Measurements from ENCODE around the gene EYA2. TPM values are rescaled to one million over a fixed set of nuclear protein-coding genes. Genes with fewer than 3 reads are reported as not detected.

EYA2 gene
- total RNA-seq, 3 donors from 2014 or later (not counting 1 experiment from before 2014, with no cell fraction given) = 0.30 TPM; not detected in 2

- H3K36me3 Mint-ChIP-seq = peaks cover 7% of the 10 kb centered on the region
- TF ChIP-seq, protein P1, sequence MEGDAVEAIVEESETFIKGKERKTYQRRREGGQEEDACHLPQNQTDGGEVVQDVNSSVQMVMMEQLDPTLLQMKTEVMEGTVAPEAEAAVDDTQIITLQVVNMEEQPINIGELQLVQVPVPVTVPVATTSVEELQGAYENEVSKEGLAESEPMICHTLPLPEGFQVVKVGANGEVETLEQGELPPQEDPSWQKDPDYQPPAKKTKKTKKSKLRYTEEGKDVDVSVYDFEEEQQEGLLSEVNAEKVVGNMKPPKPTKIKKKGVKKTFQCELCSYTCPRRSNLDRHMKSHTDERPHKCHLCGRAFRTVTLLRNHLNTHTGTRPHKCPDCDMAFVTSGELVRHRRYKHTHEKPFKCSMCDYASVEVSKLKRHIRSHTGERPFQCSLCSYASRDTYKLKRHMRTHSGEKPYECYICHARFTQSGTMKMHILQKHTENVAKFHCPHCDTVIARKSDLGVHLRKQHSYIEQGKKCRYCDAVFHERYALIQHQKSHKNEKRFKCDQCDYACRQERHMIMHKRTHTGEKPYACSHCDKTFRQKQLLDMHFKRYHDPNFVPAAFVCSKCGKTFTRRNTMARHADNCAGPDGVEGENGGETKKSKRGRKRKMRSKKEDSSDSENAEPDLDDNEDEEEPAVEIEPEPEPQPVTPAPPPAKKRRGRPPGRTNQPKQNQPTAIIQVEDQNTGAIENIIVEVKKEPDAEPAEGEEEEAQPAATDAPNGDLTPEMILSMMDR (IDR thresholded peaks at IDR 0.05) = no peak
These were observed 205.3 kb downstream of the EYA2 start for GRCh38 chr20:47099825-47100441.

DNA sequence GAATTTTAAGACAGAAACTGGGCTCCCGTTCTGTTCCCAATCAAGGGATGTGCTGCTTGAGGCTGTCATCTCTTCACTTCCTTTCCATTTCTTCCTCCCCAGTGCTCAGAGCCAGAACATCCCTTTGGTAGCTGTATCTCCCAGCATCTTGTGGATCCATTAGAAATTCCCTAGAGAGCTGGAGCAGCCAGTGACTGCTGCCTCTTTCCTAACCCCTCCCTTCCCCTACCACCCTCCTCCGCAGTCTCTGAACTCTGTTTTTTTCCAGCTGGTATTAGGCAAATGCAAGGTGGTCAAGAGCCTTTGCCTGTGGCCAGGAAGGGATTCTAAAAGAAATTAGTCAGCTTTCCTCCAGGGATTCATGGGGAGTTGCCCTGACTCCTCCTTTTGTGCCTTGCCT is 208.0 kb downstream of the EYA2 start:
- no peaks in the 10 kb centered on the region for H3K36me3 ChIP-seq (ENCODE audit: control insufficient read depth, insufficient read depth, low read length)
- H3K4me1 ChIP-seq (ENCODE audit: control insufficient read depth, insufficient read depth, low read length) = no peaks in the 10 kb centered on the region
- H3K27me3 Mint-ChIP-seq (ENCODE audit: low read depth in 2 of 2) = peaks cover 12 to 37% of the 10 kb centered on the region in 2 donors
- TF ChIP-seq, protein P1 (IDR thresholded peaks at IDR 0.05) = no peak
- H3K27ac ChIP-seq (ENCODE audit: low read length) = no peak overlapping the region
- DNase-seq (no peak), ATAC-seq (no peak)
- no peaks in the 10 kb centered on the region for H3K9me3 Mint-ChIP-seq
- no peak overlapping the region for H3K4me3 ChIP-seq (ENCODE audit: low read length)
- H3K27me3 ChIP-seq (ENCODE audit: control insufficient read depth, insufficient read depth, low read length) = no peaks in the 10 kb centered on the region
- H3K4me1 Mint-ChIP-seq = no peaks in the 10 kb centered on the region
- no peaks in the 10 kb centered on the region for H3K9me3 ChIP-seq (ENCODE audit: control insufficient read depth, insufficient read depth, low read length)
- H3K27ac Mint-ChIP-seq = no peak overlapping the region
- 94% methylated on average over 2 of the region's 2 CpGs for WGBS (ENCODE audit: insufficient coverage)
- H3K36me3 Mint-ChIP-seq = no peaks in the 10 kb centered on the region
- H3K4me3 Mint-ChIP-seq = no peak overlapping the region
- intact Hi-C loops (cut with micrococcal nuclease) = loop anchor here (10.0 kb wide), 1 partner anchor 1272 kb away; no protein-coding TSS in a partner anchor

More at GRCh38 chr20:47099825-47100441, 205.3 kb downstream of the EYA2 start:
- H3K27ac Mint-ChIP-seq = no peak overlapping the region
- peaks cover 0 to 2% of the 10 kb centered on the region in 2 donors for H3K9me3 Mint-ChIP-seq
- peaks cover 19 to 58% of the 10 kb centered on the region in 2 donors for H3K27me3 Mint-ChIP-seq (ENCODE audit: low read depth in 2 of 2)
- H3K36me3 ChIP-seq (ENCODE audit: control insufficient read depth, insufficient read depth, low read length) = no peaks in the 10 kb centered on the region
- no peak overlapping the region for H3K4me3 ChIP-seq (ENCODE audit: low read length)
- no peak overlapping the region for H3K27ac ChIP-seq (ENCODE audit: low read length)
- no peaks in the 10 kb centered on the region for H3K4me1 ChIP-seq (ENCODE audit: control insufficient read depth, insufficient read depth, low read length)
- DNase-seq = no peak
- no peaks in the 10 kb centered on the region for H3K9me3 ChIP-seq (ENCODE audit: control insufficient read depth, insufficient read depth, low read length)
- H3K4me1 Mint-ChIP-seq = no peaks in the 10 kb centered on the region
- intact Hi-C loops (cut with micrococcal nuclease) = loop anchor here (10.0 kb wide), 1 partner anchor 1275 kb away; no protein-coding TSS in a partner anchor
- no peak overlapping the region for H3K4me3 Mint-ChIP-seq
- 78% methylated on average over 6 of the region's 6 CpGs for WGBS (ENCODE audit: insufficient coverage)
- ATAC-seq = no peak
- no peaks in the 10 kb centered on the region for H3K27me3 ChIP-seq (ENCODE audit: control insufficient read depth, insufficient read depth, low read length)

DNA sequence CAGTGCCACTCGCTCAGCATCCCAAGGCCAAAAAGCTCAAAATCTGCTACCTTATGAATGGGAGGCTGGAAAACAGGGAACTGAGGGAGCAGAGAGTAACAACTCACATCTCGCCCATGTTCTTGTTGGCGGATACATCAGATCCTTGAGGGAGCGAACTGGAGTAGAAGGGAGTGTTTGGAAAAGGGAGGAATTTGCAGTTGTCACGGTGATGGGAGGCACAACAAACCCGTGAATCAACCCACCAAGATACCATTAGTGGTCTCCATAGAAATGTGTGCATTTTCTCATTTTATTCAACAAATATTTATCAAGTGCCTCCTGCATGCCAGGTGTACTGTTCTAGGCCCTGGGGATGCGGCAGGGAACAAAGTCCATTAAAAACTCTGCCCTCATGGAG is 212.1 kb downstream of the EYA2 start:
- no peaks in the 10 kb centered on the region for H3K36me3 ChIP-seq (ENCODE audit: control insufficient read depth, insufficient read depth, low read length)
- Mint-ChIP-seq H3K36me3 (no peaks in the 10 kb centered on the region), H3K9me3 (no peaks in the 10 kb centered on the region), H3K27ac (no peak overlapping the region), H3K4me3 (no peak overlapping the region), H3K4me1 (no peaks in the 10 kb centered on the region), H3K27me3 (ENCODE audit: low read depth in 2 of 2) (peaks cover 4 to 10% of the 10 kb centered on the region in 2 donors)
- H3K4me1 ChIP-seq (ENCODE audit: control insufficient read depth, insufficient read depth, low read length) = no peaks in the 10 kb centered on the region
- H3K4me3 ChIP-seq (ENCODE audit: low read length) = no peak overlapping the region
- no peaks in the 10 kb centered on the region for H3K27me3 ChIP-seq (ENCODE audit: control insufficient read depth, insufficient read depth, low read length)
- TF ChIP-seq, protein P1 (IDR thresholded peaks at IDR 0.05) = no peak
- WGBS (ENCODE audit: insufficient coverage) = 87% methylated on average over 7 of the region's 7 CpGs
- H3K27ac ChIP-seq (ENCODE audit: low read length) = no peak overlapping the region
- no peak for DNase-seq
- ATAC-seq = no peak
- H3K9me3 ChIP-seq (ENCODE audit: control insufficient read depth, insufficient read depth, low read length) = no peaks in the 10 kb centered on the region
- intact Hi-C loops (cut with micrococcal nuclease) = loop anchor here (10.0 kb wide), 1 partner anchor 1268 kb away; no protein-coding TSS in a partner anchor

All from natural killer cell (primary cell).